ENCODE results near the gene KRT6C. TPM values are rescaled to one million over a fixed set of nuclear protein-coding genes. Genes with fewer than 3 reads are reported as not detected.

Gene KRT6C
- total RNA-seq, 4 donors from 2014 or later: 23.9 TPM; not detected in 3

DNA sequence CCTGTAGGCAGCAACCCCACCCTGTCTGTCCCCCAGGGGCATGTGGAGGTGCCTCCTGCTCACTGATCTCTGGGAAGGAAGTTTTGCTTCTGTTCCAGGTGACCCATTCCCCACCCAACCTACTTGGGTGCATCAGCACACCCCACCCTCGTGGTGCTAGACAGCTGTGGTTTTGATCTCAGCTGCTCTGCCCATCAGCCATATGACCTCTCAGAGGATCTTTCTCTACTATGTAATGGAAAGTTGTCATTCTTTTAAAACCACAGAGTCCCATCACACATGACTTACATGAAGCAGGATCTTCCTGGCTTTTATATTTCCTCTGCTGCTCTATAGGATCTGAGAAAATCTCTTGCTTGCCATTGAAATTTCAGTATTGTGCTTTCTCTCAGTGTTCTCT lies 53.9 kb downstream of the KRT6C start:
- WGBS, 2 donors (ENCODE audit: low coverage in 1 of 2): 53% methylated on average over 1 of the region's 1 CpG; no CpG with 5 or more reads in 1 of the 2 donors
- Histone ChIP-seq H3K27me3 (no peaks in the 10 kb centered on the region), H3K27ac (no peak overlapping the region), H3K9me3 (no peaks in the 10 kb centered on the region), H3K4me1 (peaks cover 0 to 19% (median 8%) of the 10 kb centered on the region in 4 donors), H3K4me3 (no peak overlapping the region), H3K36me3 (no peaks in the 10 kb centered on the region)
- TF ChIP-seq POLR2A (IDR thresholded peaks at IDR 0.05): no peak
- TF ChIP-seq, protein P1, sequence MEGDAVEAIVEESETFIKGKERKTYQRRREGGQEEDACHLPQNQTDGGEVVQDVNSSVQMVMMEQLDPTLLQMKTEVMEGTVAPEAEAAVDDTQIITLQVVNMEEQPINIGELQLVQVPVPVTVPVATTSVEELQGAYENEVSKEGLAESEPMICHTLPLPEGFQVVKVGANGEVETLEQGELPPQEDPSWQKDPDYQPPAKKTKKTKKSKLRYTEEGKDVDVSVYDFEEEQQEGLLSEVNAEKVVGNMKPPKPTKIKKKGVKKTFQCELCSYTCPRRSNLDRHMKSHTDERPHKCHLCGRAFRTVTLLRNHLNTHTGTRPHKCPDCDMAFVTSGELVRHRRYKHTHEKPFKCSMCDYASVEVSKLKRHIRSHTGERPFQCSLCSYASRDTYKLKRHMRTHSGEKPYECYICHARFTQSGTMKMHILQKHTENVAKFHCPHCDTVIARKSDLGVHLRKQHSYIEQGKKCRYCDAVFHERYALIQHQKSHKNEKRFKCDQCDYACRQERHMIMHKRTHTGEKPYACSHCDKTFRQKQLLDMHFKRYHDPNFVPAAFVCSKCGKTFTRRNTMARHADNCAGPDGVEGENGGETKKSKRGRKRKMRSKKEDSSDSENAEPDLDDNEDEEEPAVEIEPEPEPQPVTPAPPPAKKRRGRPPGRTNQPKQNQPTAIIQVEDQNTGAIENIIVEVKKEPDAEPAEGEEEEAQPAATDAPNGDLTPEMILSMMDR (IDR thresholded peaks at IDR 0.05): no peak
- DNase-seq: no peak
- in situ Hi-C loops (cut with MboI; ENCODE audit: low pct_ligation_motif_present in 1 of 4, low pct_unique_long_range_greater_than_20kb in 1 of 4, low sequenced_read_pairs in 3 of 4) (no loop called here), intact Hi-C loops (cut with DNase I; ENCODE audit: low total_unique reads) (no loop called here)

DNA sequence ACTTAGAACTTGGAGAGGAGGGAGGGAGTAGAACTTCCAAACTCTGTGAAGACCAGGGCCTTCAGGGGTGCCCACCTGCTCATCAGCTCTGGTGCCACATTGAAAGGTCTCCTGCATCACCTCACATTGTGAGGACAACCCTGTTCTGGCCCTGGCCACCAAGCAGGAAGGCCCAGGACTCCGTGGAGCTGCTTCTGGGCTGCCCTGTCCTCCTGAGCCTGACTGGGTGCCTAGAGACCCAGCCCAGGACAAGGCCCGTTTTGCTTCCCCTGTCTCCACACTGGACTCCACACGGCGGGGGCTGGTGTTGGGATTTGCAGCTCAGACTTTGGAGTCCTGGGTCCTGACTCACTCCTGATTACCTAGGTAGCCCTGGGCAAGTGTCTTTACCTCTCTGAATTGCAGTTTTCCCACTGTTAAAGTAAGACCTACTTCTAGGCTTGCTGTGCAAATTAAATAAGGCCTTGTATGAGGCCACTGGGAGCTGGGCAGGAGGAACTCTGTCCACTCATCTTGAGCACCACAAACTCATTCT lies 55.0 kb downstream of the KRT6C start:
- intact Hi-C loops (cut with DNase I; ENCODE audit: low total_unique reads) (no loop called here), in situ Hi-C loops (cut with MboI; ENCODE audit: low pct_ligation_motif_present in 1 of 4, low pct_unique_long_range_greater_than_20kb in 1 of 4, low sequenced_read_pairs in 3 of 4) (no loop called here)
- no peak overlapping the region for H3K4me3 ChIP-seq
- WGBS, 2 donors (ENCODE audit: low coverage in 1 of 2): 91% methylated on average over 4 of the region's 4 CpGs; no CpG with 5 or more reads in 1 of the 2 donors
- H3K9me3 ChIP-seq: no peaks in the 10 kb centered on the region
- H3K27me3 ChIP-seq: no peaks in the 10 kb centered on the region
- H3K4me1 ChIP-seq: peaks cover 0 to 16% (median 6%) of the 10 kb centered on the region in 4 donors
- no peaks in the 10 kb centered on the region for H3K36me3 ChIP-seq
- H3K27ac ChIP-seq: no peak overlapping the region
- TF ChIP-seq POLR2A (IDR thresholded peaks at IDR 0.05) (no peak), POLR2AphosphoS5 (IDR thresholded peaks at IDR 0.05) (no peak), EP300 (IDR thresholded peaks at IDR 0.05; ENCODE audit: low read depth) (no peak)
- TF ChIP-seq, protein P1 (IDR thresholded peaks at IDR 0.05): no peak
- DNase-seq: no peak

Other genes starting within 250 kb of the KRT6C start
- 1 to 10 TPM in 1 of 4 donors, under 1 TPM in 2, not detected in 1; 0.75 to 1.6 (median 0.95) TPM for gene KRT7, start 240.6 kb downstream of the KRT6C start, total RNA-seq
- 1 to 10 TPM in 1 of 4 donors, not detected in 3; 3.6 TPM for gene KRT86, start 199.2 kb downstream of the KRT6C start, total RNA-seq
- not detected for gene KRT81, start 182.3 kb downstream of the KRT6C start, total RNA-seq
- not detected for gene KRT83, start 152.4 kb downstream of the KRT6C start, total RNA-seq
- not detected for gene KRT85, start 106.3 kb downstream of the KRT6C start, total RNA-seq
- gene KRT84, start 88.2 kb downstream of the KRT6C start, total RNA-seq: not detected
- not detected for gene KRT82, start 67.5 kb downstream of the KRT6C start, total RNA-seq
- gene KRT75, start 39.4 kb downstream of the KRT6C start, total RNA-seq: not detected
- gene KRT6B, start 21.7 kb downstream of the KRT6C start, total RNA-seq: not detected
- not detected for gene KRT6A, start 19.5 kb upstream of the KRT6C start, total RNA-seq
- not detected for gene KRT5, start 46.6 kb upstream of the KRT6C start, total RNA-seq
- not detected for gene KRT71, start 79.3 kb upstream of the KRT6C start, total RNA-seq
- not detected for gene KRT74, start 100.0 kb upstream of the KRT6C start, total RNA-seq
- gene KRT72, start 127.7 kb upstream of the KRT6C start, total RNA-seq: not detected
- gene KRT73, start 144.8 kb upstream of the KRT6C start, total RNA-seq: not detected
- not detected for gene KRT2, start 178.4 kb upstream of the KRT6C start, total RNA-seq
- gene KRT1, start 206.6 kb upstream of the KRT6C start, total RNA-seq: not detected
- gene KRT77, start 229.7 kb upstream of the KRT6C start, total RNA-seq: not detected

All from transverse colon (tissue), 4 donors.